ENCODE measurements around the gene BEX4. TPM values are rescaled to one million over a fixed set of nuclear protein-coding genes. Genes with fewer than 3 reads are reported as not detected.

The BEX4 gene
- total and polyA plus RNA-seq, 2 experiments from 2014 or later, result 39.3 to 135 TPM

- TF ChIP-seq ETS1 (IDR thresholded peaks at IDR 0.05) (no peak), ZNF331 (CRISPR knock-in tag; IDR thresholded peaks at IDR 0.05; ENCODE audit: low read depth) (no peak), POLR2AphosphoS5 (IDR thresholded peaks at IDR 0.05; ENCODE audit: low read depth) (no peak), REST (IDR thresholded peaks at IDR 0.05; ENCODE audit: unreplicated experiment) (no peak), EZH2phosphoT487 (IDR thresholded peaks at IDR 0.05; ENCODE audit: unreplicated experiment) (no peak), CTCF (conservative IDR thresholded peaks at IDR 0.05; ENCODE audit: low read depth in 2 of 2) (no peak), STAT1 (IDR thresholded peaks at IDR 0.05; ENCODE audit: unreplicated experiment) (no peak), EZH2 (IDR thresholded peaks at IDR 0.05; ENCODE audit: low read depth, unreplicated experiment) (no peak), CREB1 (CRISPR knock-in tag; IDR thresholded peaks at IDR 0.05; ENCODE audit: low read depth) (no peak), ZNF114 (CRISPR knock-in tag; IDR thresholded peaks at IDR 0.05) (no peak), JUNB (IDR thresholded peaks at IDR 0.05; ENCODE audit: unreplicated experiment) (no peak)
Measured at GRCh38 chrX:103256651-103257050, 41.7 kb downstream of the BEX4 start (continued).

GRCh38 chrX:103258275-103258674 lies 43.4 kb downstream of the BEX4 start:
- no peak for DNase-seq (ENCODE audit: low spot score)
- Histone ChIP-seq H2AFZ (no peak overlapping the region), H4K20me1 (replicated peaks; ENCODE audit: insufficient read depth) (no peaks in the 10 kb centered on the region), H3F3A (replicated peaks; ENCODE audit: low read depth) (no peaks in the 10 kb centered on the region), H3K27me3 (ENCODE audit: insufficient read depth) (no peaks in the 10 kb centered on the region), H3K9me2 (ENCODE audit: insufficient read depth) (no peaks in the 10 kb centered on the region), H3K36me3 (ENCODE audit: insufficient read depth) (peaks cover under 1% of the 10 kb centered on the region; the same call in 1 of the 2 replicates), H3K4me2 (no peak overlapping the region), H3K4me3 (no peak overlapping the region), H3K79me2 (replicated peaks; ENCODE audit: insufficient read depth) (peaks cover 7% of the 10 kb centered on the region), H3K4me1 (ENCODE audit: insufficient read depth) (peaks cover 5% of the 10 kb centered on the region), H3K27ac (ENCODE audit: low read depth) (no peak overlapping the region)
- no peak overlapping the region for H3K27ac Mint-ChIP-seq
- peaks cover 10% of the 10 kb centered on the region; the same call in 2 of the 3 replicates for H3K4me1 Mint-ChIP-seq
- peaks cover 10% of the 10 kb centered on the region for H3K36me3 Mint-ChIP-seq (ENCODE audit: low read depth)
- ATAC-seq, result no peak
- H3K9me3 Mint-ChIP-seq, result no peaks in the 10 kb centered on the region
- H3K27me3 Mint-ChIP-seq (ENCODE audit: insufficient read depth, low read depth, poor library complexity), result peaks cover 7% of the 10 kb centered on the region
- H3K4me3 Mint-ChIP-seq, result no peak overlapping the region
- TF ChIP-seq EZH2phosphoT487 (IDR thresholded peaks at IDR 0.05; ENCODE audit: unreplicated experiment), result no peak
- TF ChIP-seq ZNF331 (CRISPR knock-in tag; IDR thresholded peaks at IDR 0.05; ENCODE audit: low read depth), result no peak
- no peak for TF ChIP-seq CTCF (conservative IDR thresholded peaks at IDR 0.05; ENCODE audit: low read depth in 2 of 2)
- TF ChIP-seq STAT1 (IDR thresholded peaks at IDR 0.05; ENCODE audit: unreplicated experiment), result no peak
- TF ChIP-seq ZNF114 (CRISPR knock-in tag; IDR thresholded peaks at IDR 0.05), result no peak
- no peak for TF ChIP-seq EZH2 (IDR thresholded peaks at IDR 0.05; ENCODE audit: low read depth, unreplicated experiment)
- TF ChIP-seq JUNB (IDR thresholded peaks at IDR 0.05; ENCODE audit: unreplicated experiment), result no peak
- no peak for TF ChIP-seq CREB1 (CRISPR knock-in tag; IDR thresholded peaks at IDR 0.05; ENCODE audit: low read depth)
- no peak for TF ChIP-seq POLR2AphosphoS5 (IDR thresholded peaks at IDR 0.05; ENCODE audit: low read depth)
- no peak for TF ChIP-seq REST (IDR thresholded peaks at IDR 0.05; ENCODE audit: unreplicated experiment)
- no peak for TF ChIP-seq ETS1 (IDR thresholded peaks at IDR 0.05)
- TF ChIP-seq NANOG (IDR thresholded peaks at IDR 0.05; ENCODE audit: borderline replicate concordance), result no peak

Measured in GM23338 (cell line).